GM10248 (cell line): ENCODE data around the gene SLMAP.

Source experiments
- CTCF ChIA-PET: fragments of 300-600 bp; sonication (Branson Sonifier 250); formaldehyde crosslinking; extraction: SDS; loops from one replicate; lab custom pipeline; 2021; ENCODE audit warnings: antibody characterized with exemption; lab: Yijun Ruan, JAX
- POLR2A ChIA-PET: fragments of 350-650 bp; sonication (Branson Sonifier 250); formaldehyde crosslinking; extraction: SDS; loops from one replicate; lab custom pipeline; 2020; ENCODE audit warnings: antibody characterized with exemption; lab: Yijun Ruan, JAX
- DNase-seq: peaks from one replicate; pipeline ENCODE4 v3.0.0; 2012; ENCODE audit errors: extremely low spot score
- TF ChIP-seq, protein P1 (sequence below): IDR thresholded peaks from 2 replicates; pipeline ENCODE4 v1.5.1; 2012; ENCODE audit warnings: mild to moderate bottlenecking, low read depth; ENCODE audit errors: extremely low read depth, missing control alignments, control extremely low read depth

SLMAP gene

DNA sequence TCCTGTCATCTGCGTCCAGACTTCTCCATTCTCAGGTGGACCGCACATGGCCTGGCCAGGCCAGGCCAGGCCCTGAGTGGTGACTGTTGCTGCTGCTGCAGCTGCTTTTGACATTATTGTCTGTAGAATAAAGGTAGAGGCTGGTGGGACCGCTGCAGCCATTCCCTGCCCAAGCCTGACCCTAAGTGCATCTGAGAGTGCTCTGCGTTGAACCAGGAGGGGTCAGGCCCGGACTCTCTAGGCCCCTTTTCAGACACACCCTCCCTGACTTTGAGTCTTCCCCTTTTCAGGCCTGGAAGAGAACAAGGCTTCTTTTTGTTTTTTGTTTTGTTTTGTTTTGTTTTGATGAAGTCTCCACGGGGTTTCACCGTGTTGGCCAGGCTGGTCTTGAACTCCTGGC lies 197.5 kb downstream of the SLMAP start:
- ChIA-PET POLR2A (no interaction called here), CTCF (interaction anchor here (1.5 kb wide), 1 partner anchor 214 kb away, joined by 4 read pairs; no protein-coding TSS in a partner anchor)

DNA sequence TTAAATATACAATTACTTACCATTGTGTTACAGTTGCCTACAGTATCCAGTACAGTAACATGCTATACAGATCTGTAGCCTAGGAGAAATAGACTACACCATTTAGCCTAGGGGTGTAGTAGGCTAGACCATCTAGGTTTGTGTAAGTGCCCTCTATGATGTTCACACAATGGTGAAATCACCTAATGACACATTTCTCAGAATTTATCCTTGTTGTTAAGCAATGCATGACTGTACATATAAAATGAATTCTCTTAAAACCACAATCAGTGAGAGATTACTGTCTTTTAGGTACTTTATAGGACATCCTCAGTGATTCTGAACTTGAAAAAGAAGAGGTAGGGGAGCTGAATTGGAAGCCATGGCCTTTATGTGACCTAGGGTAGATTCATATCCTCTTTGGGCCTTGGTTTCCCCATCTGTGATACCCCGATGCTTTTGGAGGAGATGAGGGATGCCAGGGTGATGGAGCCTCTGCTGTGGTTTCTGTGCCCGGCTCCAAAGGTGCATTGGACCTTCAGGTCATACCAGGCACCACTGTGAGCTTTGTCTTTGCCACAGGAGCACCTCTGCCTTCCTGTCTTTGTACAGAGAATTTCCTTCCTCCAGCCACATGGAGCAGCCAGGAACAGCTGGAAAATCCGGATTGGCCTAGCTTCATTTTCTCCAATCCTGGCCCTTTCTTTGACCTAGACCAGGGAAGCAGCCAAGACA lies 200.2 kb downstream of the SLMAP start:
- ChIA-PET CTCF (interaction anchor here (1.2 kb wide), 1 partner anchor 12 kb away, joined by 4 read pairs; no protein-coding TSS in a partner anchor), POLR2A (no interaction called here)
- no peak for DNase-seq
- TF ChIP-seq, protein P1, sequence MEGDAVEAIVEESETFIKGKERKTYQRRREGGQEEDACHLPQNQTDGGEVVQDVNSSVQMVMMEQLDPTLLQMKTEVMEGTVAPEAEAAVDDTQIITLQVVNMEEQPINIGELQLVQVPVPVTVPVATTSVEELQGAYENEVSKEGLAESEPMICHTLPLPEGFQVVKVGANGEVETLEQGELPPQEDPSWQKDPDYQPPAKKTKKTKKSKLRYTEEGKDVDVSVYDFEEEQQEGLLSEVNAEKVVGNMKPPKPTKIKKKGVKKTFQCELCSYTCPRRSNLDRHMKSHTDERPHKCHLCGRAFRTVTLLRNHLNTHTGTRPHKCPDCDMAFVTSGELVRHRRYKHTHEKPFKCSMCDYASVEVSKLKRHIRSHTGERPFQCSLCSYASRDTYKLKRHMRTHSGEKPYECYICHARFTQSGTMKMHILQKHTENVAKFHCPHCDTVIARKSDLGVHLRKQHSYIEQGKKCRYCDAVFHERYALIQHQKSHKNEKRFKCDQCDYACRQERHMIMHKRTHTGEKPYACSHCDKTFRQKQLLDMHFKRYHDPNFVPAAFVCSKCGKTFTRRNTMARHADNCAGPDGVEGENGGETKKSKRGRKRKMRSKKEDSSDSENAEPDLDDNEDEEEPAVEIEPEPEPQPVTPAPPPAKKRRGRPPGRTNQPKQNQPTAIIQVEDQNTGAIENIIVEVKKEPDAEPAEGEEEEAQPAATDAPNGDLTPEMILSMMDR, result no peak

More for the DNA sequence above, 197.5 kb downstream of the SLMAP start:
- TF ChIP-seq, protein P1, result no peak
- no peak for DNase-seq

DNA sequence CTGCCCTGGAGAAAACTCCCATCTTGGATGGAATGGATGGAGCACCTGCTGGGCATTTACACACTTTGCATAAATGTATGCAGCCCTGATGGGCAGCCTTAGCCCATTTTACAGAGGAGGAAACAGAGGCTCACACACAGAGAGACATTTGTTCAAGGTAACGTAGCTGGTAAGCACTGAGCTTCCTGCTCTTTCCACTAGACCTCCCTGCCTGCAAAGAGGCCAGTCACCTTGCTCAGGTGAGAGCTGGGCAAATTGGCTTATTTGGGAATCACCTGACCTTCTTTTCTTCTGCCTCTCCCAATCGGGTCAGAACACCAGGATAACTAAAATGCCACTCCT lies 200.7 kb downstream of the SLMAP start:
- ChIA-PET CTCF (interaction anchor here (1.2 kb wide), 1 partner anchor 13 kb away, joined by 4 read pairs; no protein-coding TSS in a partner anchor), POLR2A (no interaction called here)
- TF ChIP-seq, protein P1, result no peak
- no peak for DNase-seq

DNA sequence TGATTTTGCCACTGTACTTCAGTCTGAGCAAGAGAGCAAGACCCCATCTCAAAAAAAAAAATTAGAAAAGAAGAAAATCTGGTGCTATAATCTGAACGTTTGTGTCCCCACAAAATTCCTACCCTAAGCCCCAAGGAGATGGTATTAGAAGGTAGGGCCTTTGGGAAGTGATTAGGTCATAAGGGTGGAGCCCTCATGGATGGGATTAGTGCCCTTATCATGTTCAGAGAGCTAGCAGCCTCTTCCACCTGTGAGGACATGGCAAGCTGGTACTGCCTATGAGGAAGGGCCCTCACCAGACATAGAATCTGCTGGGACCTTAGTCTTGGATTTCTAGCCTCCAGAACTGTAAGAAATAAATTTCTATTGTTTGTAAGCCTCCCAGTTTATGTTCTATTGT lies 201.7 kb downstream of the SLMAP start:
- CTCF ChIA-PET, result interaction anchor here (1.2 kb wide), 1 partner anchor 14 kb away, joined by 4 read pairs; no protein-coding TSS in a partner anchor
- no peak for DNase-seq
- TF ChIP-seq, protein P1, result no peak
- POLR2A ChIA-PET, result no interaction called here

DNA sequence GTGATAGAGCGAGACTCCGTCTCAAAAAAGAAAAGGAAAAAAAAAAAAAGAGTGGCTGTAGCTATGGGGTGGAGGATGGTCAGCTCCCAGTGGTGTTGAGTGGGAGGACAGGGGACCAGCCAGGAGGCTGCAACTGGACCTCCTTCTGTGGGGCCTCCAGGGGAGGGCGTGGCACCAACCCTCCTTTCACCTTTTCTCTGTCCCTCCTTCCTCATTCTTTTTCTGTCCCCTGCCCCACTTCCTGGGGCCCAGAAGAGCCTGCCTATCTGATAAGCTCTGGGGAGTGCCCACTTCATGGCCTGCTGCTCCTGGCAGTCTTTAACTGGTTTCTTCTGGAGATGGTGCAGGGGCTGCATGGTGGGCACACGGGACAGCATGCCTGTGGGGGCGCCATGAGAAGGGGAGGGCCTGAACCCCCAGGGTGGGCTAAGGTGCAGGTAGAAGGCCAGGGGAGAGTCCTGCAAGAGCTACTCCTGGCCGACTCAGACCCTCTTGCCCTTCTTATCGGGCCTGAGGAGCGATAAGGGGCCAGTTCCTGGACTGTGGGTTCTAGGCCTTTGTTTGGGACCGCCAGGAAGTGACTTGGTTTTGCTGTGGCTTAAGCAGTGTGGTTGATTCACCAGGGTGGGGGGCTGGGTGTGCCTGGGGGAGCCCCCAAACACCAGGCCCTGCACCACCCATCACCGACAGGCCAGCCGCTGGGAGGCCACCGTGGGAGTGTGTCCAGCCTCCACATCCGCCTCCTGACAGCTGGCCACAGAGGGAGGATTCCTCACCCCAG lies 202.7 kb downstream of the SLMAP start:
- DNase-seq, result peak; percentile 40
- CTCF ChIA-PET, result interaction anchor here (1.3 to 1.9 kb wide), 3 partner anchors 11 to 561 kb away, joined by 3 to 5 read pairs (median 3); no protein-coding TSS in a partner anchor
- TF ChIP-seq, protein P1, result no peak
- POLR2A ChIA-PET, result no interaction called here

DNA sequence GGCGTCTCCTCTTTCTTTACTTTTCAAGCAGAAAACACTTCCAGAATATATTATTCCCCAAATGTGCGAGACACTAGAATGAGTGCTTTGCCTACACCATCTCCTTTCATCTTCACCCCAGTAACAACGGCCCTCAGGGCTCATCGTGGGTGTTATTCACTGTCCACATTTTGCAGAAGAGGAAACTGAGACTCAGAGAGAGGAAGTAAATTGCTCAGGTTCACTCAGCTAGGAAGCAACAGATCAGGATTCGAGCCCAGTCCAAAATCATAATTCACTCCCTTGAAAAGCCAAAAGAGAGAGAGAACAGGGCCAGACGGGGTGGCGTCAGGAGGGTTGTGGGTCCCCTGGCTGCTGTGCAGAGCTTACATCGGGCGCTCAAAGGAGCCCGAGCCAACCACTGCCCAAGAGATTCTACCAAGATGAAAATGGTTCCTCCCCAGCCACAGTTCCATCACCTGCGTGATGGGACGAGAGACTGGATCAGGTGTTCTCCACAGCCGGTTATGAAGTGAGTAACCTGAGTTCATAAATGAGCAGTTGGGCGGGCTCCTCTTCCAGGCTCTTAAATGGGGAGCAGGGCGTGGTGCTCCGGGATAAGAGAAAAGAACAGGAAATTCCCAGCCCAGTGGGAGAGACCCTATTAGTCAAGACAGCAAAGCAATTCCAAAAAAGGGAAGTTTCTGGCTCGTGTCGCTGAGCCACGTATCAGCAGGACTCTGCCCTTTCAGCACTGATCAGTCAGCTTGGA lies 203.5 kb downstream of the SLMAP start:
- ChIA-PET POLR2A (no interaction called here), CTCF (interaction anchor here (1.3 to 1.9 kb wide), 3 partner anchors 11 to 562 kb away, joined by 3 to 5 read pairs (median 3); no protein-coding TSS in a partner anchor)
- TF ChIP-seq, protein P1, result no peak

More for the DNA sequence above, 203.5 kb downstream of the SLMAP start:
- DNase-seq, result peak; percentile 35
